ENCODE data around the gene AGBL3.
"Not testable (repeated sequence)": the region's sequence is repeated elsewhere in the genome, so short reads cannot be mapped to it uniquely, and the experiment has no call there.

AGBL3 gene

DNA sequence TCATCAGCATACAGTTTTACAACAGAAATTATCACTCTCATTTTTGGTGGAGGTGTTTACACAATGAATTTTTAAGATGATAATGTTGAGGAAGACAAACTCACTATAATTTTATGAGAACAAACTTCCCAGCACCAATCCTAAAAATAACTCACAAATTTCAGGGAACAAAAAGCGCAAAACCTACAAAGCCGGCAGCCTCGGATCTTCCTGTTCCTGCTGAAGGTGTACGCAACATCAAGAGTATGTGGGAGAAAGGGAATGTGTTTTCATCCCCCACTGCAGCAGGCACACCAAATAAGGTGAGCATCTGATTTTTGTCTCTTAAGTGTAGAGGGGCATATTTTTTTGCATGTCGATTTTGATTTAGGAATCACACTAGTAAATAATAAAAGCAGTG, 26.5 kb upstream of the AGBL3 start:
- ChIA-PET CTCF (no interaction called here), POLR2A (ENCODE audit: low non-redundant PET) (no interaction called here)
- no peak for DNase-seq (ENCODE audit: low spot score)

DNA sequence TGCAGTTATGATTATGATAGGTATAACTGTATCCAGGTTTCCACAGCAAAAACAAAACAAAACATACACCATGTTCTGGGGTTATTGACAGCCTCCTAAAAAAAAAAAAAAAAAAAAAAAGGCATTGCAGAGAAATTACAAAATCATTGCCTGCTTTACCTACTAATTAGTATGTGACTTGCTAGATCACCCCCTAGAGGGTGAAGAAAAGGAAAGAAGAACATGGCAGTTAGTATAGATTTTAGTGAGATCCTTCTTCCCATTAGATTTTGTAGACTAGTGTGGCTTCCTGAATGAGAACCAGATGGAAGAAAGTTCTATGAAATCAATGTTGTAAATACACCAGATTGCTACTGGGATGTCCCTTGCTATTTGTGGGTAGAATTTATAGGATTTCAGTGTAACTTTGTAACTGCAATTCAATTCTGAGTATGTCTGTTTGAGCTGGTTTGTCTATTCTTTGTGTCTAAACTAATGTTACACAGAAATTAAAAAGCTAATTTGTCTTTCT, 24.0 kb upstream of the AGBL3 start:
- ChIA-PET POLR2A (ENCODE audit: low non-redundant PET) (no interaction called here), CTCF (interaction anchor here (0.6 kb wide), 1 partner anchor 198 kb away, joined by 5 read pairs; no protein-coding TSS in a partner anchor)
- no peak for TF ChIP-seq CTCF (conservative IDR thresholded peaks at IDR 0.05; ENCODE audit: low read depth)
- no peak overlapping the region for H3K27ac ChIP-seq
- no peak for DNase-seq (ENCODE audit: low spot score)

More for the DNA sequence above, 26.5 kb upstream of the AGBL3 start:
- TF ChIP-seq CTCF (conservative IDR thresholded peaks at IDR 0.05; ENCODE audit: low read depth): no peak
- H3K27ac ChIP-seq: no peak overlapping the region

- ChIA-PET CTCF (interaction anchor here (0.6 kb wide), 1 partner anchor 198 kb away, joined by 5 read pairs; no protein-coding TSS in a partner anchor), POLR2A (ENCODE audit: low non-redundant PET) (no interaction called here)
- no peak for TF ChIP-seq CTCF (conservative IDR thresholded peaks at IDR 0.05; ENCODE audit: low read depth)
- H3K27ac ChIP-seq: no peak overlapping the region
- DNase-seq (ENCODE audit: low spot score): no peak
These were observed 23.3 kb upstream of the AGBL3 start for GRCh38 chr7:134963036-134963435.

GRCh38 chr7:134966691-134967090, 19.6 kb upstream of the AGBL3 start:
- DNase-seq (ENCODE audit: low spot score): no peak
- ChIA-PET CTCF (no interaction called here), POLR2A (ENCODE audit: low non-redundant PET) (no interaction called here)
- no peak overlapping the region for H3K27ac ChIP-seq
- no peak for TF ChIP-seq CTCF (conservative IDR thresholded peaks at IDR 0.05; ENCODE audit: low read depth)

DNA sequence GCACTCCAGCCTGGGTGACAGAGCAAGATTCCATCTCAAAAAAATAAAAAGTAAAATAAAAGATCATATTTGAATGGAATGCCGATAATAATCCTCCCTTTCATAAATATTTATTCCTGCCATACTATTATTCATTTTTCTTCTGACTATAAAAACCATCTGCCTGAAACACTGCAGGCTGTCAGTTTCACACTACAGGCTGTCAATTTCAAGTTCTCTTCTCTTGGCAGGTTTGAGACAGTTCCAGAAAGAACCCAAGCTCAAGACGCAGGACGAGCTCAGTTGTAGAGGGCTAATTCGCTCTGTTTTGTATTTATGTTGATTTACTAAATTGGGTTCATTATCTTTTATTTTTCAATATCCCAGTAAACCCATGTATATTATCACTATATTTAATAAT, 18.2 kb upstream of the AGBL3 start:
- no peak for DNase-seq (ENCODE audit: low spot score)
- ChIA-PET POLR2A (ENCODE audit: low non-redundant PET) (no interaction called here), CTCF (no interaction called here)
- TF ChIP-seq CTCF (conservative IDR thresholded peaks at IDR 0.05; ENCODE audit: low read depth): no peak
- no peak overlapping the region for H3K27ac ChIP-seq

- POLR2A ChIA-PET (ENCODE audit: low non-redundant PET); H3K27ac ChIP-seq; CTCF ChIA-PET; DNase-seq (ENCODE audit: low spot score): not testable (repeated sequence)
These were observed 4.7 kb upstream of the AGBL3 start for GRCh38 chr7:134981645-134982044.

GRCh38 chr7:134985894-134986362, 380 bp upstream of the AGBL3 start:
- peak overlapping the region; percentile 85 for H3K27ac ChIP-seq
- ChIA-PET CTCF (interaction anchor here (0.6 to 1.2 kb wide), 4 partner anchors 10 to 1824 kb away, joined by 3 to 5 read pairs (median 3); partner anchors contain the start of gene TMEM140), POLR2A (ENCODE audit: low non-redundant PET) (no interaction called here)
- DNase-seq (ENCODE audit: low spot score): no peak
- no peak for TF ChIP-seq CTCF (conservative IDR thresholded peaks at IDR 0.05; ENCODE audit: low read depth)
